Activated T-helper 17 cell treated with anti-CD3 and anti-CD28 coated beads, Interleukin-2, amount 50 U/mL, for 72 hours (primary cell): Measurements from ENCODE around the gene IFT88. TPM values are rescaled to one million over a fixed set of nuclear protein-coding genes. Genes with fewer than 3 reads are reported as not detected.

Experiments used
- ATAC-seq: fragments of 150-1000 bp; cut with Tn5 transposase; replicated peaks from 2 replicates; pipeline ENCODE4 v1.10.0; 2021; ENCODE audit warnings: mild to moderate bottlenecking, moderate library complexity
- H3K27ac Mint-ChIP-seq: one replicate; pipeline ENCODE4 v1.8.0; 2022; ENCODE audit warnings: mixed read lengths
- H3K27me3 Mint-ChIP-seq: one replicate; pipeline ENCODE4 v1.8.0; 2022; ENCODE audit warnings: mixed read lengths
- H3K36me3 Mint-ChIP-seq: one replicate; pipeline ENCODE4 v1.8.0; 2022; ENCODE audit warnings: low read depth, mild to moderate bottlenecking, mixed read lengths
- H3K4me1 Mint-ChIP-seq: one replicate; pipeline ENCODE4 v1.8.0; 2022; ENCODE audit warnings: mixed read lengths
- H3K4me3 Mint-ChIP-seq: one replicate; pipeline ENCODE4 v1.8.0; 2022; ENCODE audit warnings: mild to moderate bottlenecking, mixed read lengths
- H3K9me3 Mint-ChIP-seq: one replicate; pipeline ENCODE4 v1.8.0; 2022; ENCODE audit warnings: mixed read lengths
- total RNA-seq, 2 donors: library from RNA; stranded (reverse); gene quantifications; one replicate each; pipeline ENCODE4 v1.2.3, GENCODE V29; 2022

The IFT88 gene
- 1 to 10 TPM; 2.5 to 5.7 TPM for total RNA-seq

DNA sequence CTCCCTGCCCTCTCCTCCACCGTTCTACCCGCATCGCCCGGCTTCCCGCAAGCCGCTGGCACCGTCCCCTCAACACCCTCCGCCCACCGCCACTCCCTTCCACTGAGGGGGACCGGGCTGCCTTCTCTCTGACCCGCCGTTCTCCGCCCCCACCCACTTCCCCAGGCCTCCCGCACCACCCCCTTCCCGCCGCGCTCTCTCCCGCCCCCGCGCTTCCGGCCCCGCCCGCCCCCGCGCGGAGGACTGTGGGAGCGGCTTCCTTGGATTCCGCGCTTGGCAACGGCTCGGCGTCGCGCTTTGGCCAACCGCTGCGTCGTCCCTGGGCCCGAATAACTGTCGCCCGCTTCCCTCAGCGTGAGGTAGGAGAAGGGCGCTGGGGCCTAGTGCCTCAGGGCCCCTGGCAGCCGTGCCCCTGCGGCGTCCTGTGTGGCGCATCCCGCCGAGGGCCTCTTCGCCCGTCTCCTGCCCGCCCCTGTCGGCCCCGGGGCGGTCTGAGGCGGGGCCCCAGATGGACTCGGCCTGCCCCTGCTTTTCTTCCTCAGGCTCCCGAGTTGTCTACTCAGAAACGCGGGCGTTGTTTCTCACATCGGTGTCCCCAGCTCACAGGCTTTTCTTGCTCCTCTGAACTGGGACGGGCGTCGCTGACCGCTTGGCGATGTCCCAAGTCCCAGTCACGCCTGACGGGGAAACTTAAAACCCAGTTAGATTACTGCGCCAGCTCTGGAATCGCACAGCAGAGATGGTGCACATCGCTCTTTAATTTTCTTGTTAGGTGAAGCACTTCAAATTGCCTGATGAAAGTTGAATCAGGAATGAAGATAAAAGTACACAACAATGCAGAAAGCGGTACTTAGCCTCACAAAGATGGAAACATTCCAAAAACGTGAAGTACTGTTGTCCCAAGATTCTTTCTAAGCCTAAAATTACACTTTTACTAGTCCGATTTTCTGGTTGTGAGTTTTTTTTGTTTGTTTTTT is at the start of gene IFT88:
Gene IFT88, plus strand, starts transcription at position 260 of the 977 bp plus-strand sequence. CDS start 7,229 bp downstream, outside the sequence.
- H3K4me3 Mint-ChIP-seq, result peak within 1 kb of the TSS; percentile 93
- ATAC-seq, result peak; percentile 84
- H3K36me3 Mint-ChIP-seq, result peaks cover 5% of the 10 kb centered on the region
- no peaks in the 10 kb centered on the region for H3K9me3 Mint-ChIP-seq
- no peaks in the 10 kb centered on the region for H3K27me3 Mint-ChIP-seq
- H3K27ac Mint-ChIP-seq, result peak within 1 kb of the TSS; percentile 94
- H3K4me1 Mint-ChIP-seq, result peaks cover 6% of the 10 kb centered on the region

GRCh38 chr13:20518660-20519100 is 48.3 kb upstream of the IFT88 start:
- Mint-ChIP-seq H3K4me3 (no peak overlapping the region), H3K27me3 (no peaks in the 10 kb centered on the region), H3K4me1 (peaks cover 5% of the 10 kb centered on the region), H3K9me3 (no peaks in the 10 kb centered on the region), H3K27ac (no peak overlapping the region), H3K36me3 (no peaks in the 10 kb centered on the region)
- no peak for ATAC-seq

DNA sequence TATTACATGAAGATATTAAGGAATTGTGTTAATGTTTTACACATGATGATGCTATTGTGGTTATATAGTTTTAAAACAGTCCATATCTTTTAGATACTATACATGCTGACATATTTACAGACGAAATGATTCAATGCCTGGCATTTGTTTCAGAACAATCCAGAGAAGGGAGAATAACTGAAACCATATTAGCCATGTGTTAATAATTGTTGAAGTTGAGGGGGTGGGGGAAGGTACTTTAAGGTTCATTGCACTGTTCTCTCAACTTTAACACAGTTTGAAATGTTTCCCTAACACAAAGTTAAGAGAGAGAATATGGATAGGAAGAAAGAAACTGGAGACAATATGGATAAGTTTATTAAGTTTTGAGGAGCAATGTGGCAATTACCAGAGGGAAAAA is 47.1 kb upstream of the IFT88 start:
- Mint-ChIP-seq H3K27me3 (no peaks in the 10 kb centered on the region), H3K4me1 (peaks cover 5% of the 10 kb centered on the region), H3K4me3 (no peak overlapping the region), H3K9me3 (no peaks in the 10 kb centered on the region), H3K27ac (no peak overlapping the region), H3K36me3 (no peaks in the 10 kb centered on the region)
- no peak for ATAC-seq

- ATAC-seq, result no peak
- H3K27ac Mint-ChIP-seq, result no peak overlapping the region
- no peak overlapping the region for H3K4me3 Mint-ChIP-seq
- peaks cover 10% of the 10 kb centered on the region for H3K4me1 Mint-ChIP-seq
- H3K27me3 Mint-ChIP-seq, result no peaks in the 10 kb centered on the region
- no peaks in the 10 kb centered on the region for H3K9me3 Mint-ChIP-seq
- H3K36me3 Mint-ChIP-seq, result no peaks in the 10 kb centered on the region
Observed at GRCh38 chr13:20521364-20522115, 45.4 kb upstream of the IFT88 start.

- peak; percentile 15 for ATAC-seq
- Mint-ChIP-seq H3K36me3 (no peaks in the 10 kb centered on the region), H3K4me3 (peak overlapping the region; percentile 86), H3K4me1 (peaks cover 18% of the 10 kb centered on the region), H3K27me3 (no peaks in the 10 kb centered on the region), H3K27ac (peak overlapping the region; percentile 67), H3K9me3 (no peaks in the 10 kb centered on the region)
Observed at GRCh38 chr13:20525144-20525600, 41.8 kb upstream of the IFT88 start.

DNA sequence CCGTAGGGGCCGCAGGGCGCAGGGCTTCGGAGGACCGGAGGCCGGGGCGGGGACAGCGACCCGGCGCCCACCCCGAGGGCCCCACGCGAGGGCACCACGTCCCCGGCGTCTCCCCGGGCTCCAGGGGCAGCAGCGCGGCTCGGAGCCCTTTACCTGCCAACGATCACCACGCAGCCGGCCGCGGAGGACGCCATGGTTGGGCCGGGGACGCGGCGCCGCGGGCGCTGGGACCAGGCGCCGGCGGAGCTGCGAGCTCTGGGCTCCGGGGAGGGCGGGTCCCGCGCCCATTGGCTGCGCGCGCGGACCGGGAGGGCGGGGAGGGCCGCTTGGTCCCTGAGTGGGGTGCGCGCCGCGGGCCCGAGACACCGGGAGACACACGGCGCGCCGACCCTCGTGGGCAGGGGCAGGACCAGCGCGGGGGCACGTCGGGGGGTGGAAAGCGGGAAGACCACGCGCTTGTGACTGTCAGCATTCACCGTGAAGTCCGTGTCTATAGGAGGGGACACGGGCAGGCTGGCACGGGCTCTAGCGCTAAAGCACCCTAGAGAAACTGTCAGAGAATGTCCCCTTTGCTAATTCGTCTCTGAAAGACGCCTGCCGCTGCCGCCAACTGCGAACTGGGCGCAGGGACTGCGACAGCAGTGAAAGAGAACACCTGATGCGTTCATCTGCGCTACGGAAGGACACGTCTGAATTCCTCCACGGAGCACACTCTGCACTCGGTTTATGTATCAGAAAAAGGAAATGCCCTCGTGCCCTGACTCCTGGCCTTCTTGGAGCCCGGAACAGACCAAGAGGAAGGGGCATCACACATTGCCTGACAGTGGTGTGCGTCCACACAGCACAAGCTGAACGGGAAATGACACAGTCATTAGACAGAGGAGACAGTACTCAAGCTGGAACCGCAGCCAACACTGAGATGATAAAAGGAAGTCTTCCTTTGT is 41.1 kb upstream of the IFT88 start, which contains the start of gene CRYL1:
Gene CRYL1, minus strand, starts transcription at position 257 of the 944 bp plus-strand sequence. Its CDS starts 63 bp downstream, at position 194.
- H3K27ac Mint-ChIP-seq, result peak within 1 kb of the TSS; percentile 87
- no peaks in the 10 kb centered on the region for H3K9me3 Mint-ChIP-seq
- ATAC-seq, result peak; percentile 88
- peaks cover 18% of the 10 kb centered on the region for H3K4me1 Mint-ChIP-seq
- no peaks in the 10 kb centered on the region for H3K27me3 Mint-ChIP-seq
- H3K36me3 Mint-ChIP-seq, result no peaks in the 10 kb centered on the region
- peak within 1 kb of the TSS; percentile 86 for H3K4me3 Mint-ChIP-seq

DNA sequence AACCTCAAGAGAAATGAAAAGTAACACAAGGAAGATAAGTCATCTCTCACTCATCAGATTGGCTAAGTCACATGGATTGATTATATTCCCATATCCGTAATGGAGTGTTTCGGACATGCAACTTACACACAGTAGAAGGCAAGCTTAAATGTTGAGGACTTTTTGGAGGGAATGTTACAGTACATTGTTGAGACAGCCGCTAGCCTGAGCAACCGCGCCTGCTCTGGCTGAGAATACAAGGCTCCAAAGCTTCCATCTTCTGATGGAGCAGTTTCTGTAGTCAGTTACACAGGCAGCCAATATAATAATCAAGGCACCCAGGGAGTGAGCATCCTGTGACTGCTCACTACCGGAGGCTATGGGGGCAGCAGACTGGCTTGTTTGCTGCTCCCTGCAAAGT is 40.3 kb upstream of the IFT88 start:
- H3K27me3 Mint-ChIP-seq, result no peaks in the 10 kb centered on the region
- peak overlapping the region; percentile 86 for H3K4me3 Mint-ChIP-seq
- no peak for ATAC-seq
- H3K9me3 Mint-ChIP-seq, result no peaks in the 10 kb centered on the region
- no peaks in the 10 kb centered on the region for H3K36me3 Mint-ChIP-seq
- H3K27ac Mint-ChIP-seq, result peak overlapping the region; percentile 87
- H3K4me1 Mint-ChIP-seq, result peaks cover 18% of the 10 kb centered on the region

DNA sequence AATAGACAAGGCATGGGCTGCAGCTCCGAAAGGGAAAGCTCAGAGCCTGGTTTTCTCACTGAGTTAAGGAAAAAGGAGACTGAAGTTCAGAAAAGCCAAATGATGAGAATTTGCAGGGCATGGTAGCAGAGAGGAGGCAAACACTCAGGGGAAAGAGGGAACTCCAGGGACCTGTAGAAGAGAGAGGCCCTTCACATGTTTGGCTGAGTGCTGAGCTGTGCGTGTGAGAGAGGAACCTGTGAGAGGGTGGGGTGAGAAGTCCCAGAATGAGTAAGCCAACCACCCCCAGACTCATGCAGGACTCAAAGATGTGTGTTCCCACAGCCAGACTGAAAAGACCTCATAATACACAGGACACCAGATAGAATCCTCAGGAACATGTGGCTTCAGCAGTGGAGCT is 38.5 kb upstream of the IFT88 start:
- Mint-ChIP-seq H3K4me1 (peaks cover 14% of the 10 kb centered on the region), H3K4me3 (peak overlapping the region; percentile 40), H3K27ac (no peak overlapping the region), H3K36me3 (no peaks in the 10 kb centered on the region), H3K9me3 (no peaks in the 10 kb centered on the region), H3K27me3 (no peaks in the 10 kb centered on the region)
- peak; percentile 45 for ATAC-seq

DNA sequence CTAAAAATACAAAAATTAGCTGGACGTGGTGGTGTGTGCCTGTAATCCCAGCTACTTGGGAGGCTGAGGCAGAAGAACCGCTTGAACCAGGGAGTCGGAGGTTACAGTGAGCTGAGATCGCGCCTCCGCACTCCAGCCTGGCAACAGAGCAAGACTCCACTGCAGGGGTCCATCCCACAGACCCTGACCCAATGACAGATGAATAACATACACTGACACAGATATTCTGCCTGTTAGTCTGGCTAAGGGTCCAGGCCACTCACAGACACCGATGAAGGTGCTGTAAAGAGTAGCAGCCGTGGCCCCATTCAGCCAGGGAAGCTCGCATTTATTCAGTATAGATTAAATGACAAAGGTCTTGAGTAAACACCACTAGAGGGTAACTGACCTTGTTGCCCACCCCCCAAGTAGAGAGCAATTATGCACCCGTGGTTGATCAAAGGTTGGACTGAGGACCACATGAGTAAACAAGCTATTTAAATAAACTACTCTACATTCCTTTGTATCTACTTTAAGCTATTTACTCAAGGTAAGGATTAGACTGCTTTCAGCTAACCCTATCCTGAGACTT is 32.8 kb upstream of the IFT88 start:
- no peaks in the 10 kb centered on the region for H3K36me3 Mint-ChIP-seq
- no peak overlapping the region for H3K4me3 Mint-ChIP-seq

DNA sequence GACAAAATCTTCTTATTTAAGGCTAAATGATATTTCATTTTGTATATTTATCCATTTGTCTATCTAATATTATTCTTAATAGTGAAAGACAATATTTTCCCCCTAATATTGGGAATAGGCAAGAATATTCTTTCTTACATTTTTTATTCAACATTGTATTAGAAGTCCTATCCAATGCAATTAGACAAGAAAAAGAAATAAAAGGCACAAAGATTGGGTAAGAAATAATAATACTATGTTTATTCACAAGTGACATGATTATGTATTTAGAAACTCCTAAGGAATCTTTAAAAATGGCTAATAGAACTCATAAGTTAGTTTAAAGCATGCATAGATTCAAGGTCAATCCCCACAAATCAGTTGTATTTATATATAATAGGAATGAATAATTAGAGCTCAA is 30.0 kb upstream of the IFT88 start:
- H3K9me3 Mint-ChIP-seq, result peaks cover 3% of the 10 kb centered on the region
- H3K4me1 Mint-ChIP-seq, result no peaks in the 10 kb centered on the region
- ATAC-seq, result no peak
- no peaks in the 10 kb centered on the region for H3K27me3 Mint-ChIP-seq
- no peaks in the 10 kb centered on the region for H3K36me3 Mint-ChIP-seq
- H3K27ac Mint-ChIP-seq, result no peak overlapping the region
- H3K4me3 Mint-ChIP-seq, result no peak overlapping the region

More for the DNA sequence above, 32.8 kb upstream of the IFT88 start:
- no peaks in the 10 kb centered on the region for H3K4me1 Mint-ChIP-seq
- H3K27me3 Mint-ChIP-seq, result no peaks in the 10 kb centered on the region
- ATAC-seq, result no peak
- no peak overlapping the region for H3K27ac Mint-ChIP-seq
- peaks cover 3% of the 10 kb centered on the region for H3K9me3 Mint-ChIP-seq

- no peaks in the 10 kb centered on the region for H3K27me3 Mint-ChIP-seq
- no peak overlapping the region for H3K27ac Mint-ChIP-seq
- H3K9me3 Mint-ChIP-seq, result no peaks in the 10 kb centered on the region
- H3K4me1 Mint-ChIP-seq, result peaks cover 6% of the 10 kb centered on the region
- no peaks in the 10 kb centered on the region for H3K36me3 Mint-ChIP-seq
- no peak for ATAC-seq
- no peak overlapping the region for H3K4me3 Mint-ChIP-seq
Observed at GRCh38 chr13:20544201-20544923, 22.6 kb upstream of the IFT88 start.

DNA sequence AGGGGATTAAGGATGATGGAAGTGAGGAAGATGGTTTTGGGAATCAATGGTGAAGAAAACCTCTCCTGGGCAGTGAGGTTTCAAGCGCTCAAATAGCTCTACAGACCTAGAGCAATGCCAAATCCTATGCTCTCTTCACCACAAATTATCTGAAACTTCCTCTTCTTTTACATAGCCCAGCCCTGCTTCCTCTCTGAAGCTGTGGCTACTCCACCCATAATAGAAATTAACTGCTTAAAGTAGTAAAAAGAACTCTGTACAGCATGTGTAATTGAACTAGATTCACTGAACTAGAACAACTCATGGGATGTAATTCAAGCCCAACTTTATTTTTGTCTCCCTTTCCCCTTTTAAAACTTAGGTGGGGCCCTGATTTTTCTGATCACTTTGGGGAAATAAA is 20.4 kb upstream of the IFT88 start:
- Mint-ChIP-seq H3K4me3 (no peak overlapping the region), H3K27ac (no peak overlapping the region), H3K9me3 (no peaks in the 10 kb centered on the region), H3K36me3 (no peaks in the 10 kb centered on the region), H3K4me1 (peaks cover 6% of the 10 kb centered on the region), H3K27me3 (no peaks in the 10 kb centered on the region)
- ATAC-seq, result no peak

DNA sequence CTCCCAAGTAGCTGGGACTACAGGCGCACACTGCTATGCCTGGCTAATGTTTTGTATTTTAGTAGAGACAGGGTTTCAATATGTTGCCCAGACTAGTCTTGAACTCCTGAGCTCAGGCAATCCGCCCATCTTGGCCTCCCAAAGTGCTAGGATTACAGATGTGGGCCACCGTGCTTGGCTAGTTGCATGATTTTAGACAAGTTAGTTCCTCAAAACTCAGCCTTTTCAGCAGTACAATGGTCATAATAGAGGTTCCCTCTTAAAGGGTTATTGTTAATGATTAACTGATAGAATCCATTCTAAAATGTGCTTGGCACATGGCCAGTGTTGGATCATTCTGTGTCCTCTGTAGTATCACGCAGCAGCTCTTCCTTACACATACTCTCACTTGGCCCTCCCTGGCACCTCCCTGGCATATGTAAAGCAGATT is 19.5 kb upstream of the IFT88 start:
- Mint-ChIP-seq H3K4me1 (peaks cover 6% of the 10 kb centered on the region), H3K27me3 (no peaks in the 10 kb centered on the region), H3K9me3 (no peaks in the 10 kb centered on the region), H3K36me3 (no peaks in the 10 kb centered on the region), H3K4me3 (no peak overlapping the region), H3K27ac (no peak overlapping the region)
- ATAC-seq, result no peak
